GM12875 (cell line): ENCODE data around the gene PPT2.

Experiments
- H3K4me3 ChIP-seq: one replicate; pipeline ENCODE4 v1.5.1; 2011; ENCODE audit warnings: low read depth, low read length, control low read depth
- TF ChIP-seq, protein P1 (sequence below): IDR thresholded peaks from 2 replicates; pipeline ENCODE4 v1.5.1; 2011; ENCODE audit warnings: low read depth, mild to moderate bottlenecking, control low read depth, inconsistent platforms, low read length, moderate library complexity, borderline replicate concordance; ENCODE audit not compliant: insufficient read depth

Gene PPT2

DNA sequence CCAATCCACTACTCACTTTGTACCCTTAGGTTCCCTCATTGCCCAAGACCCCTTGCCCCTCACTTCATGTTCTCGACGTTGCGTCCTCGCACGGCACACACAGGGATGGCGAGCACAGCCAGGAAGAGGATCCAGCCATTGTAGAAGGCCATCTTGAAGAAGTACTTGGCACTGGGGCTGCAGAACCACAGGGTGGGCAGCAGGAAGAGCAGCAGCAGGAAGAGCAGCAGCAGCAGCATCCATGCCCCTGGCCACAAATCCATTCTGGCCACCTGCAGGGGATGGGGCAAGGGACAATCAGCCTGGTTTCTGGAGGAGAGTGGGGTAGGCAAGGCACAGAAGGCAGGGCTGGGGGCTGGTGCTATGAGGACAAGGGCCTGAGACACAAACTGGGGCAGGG is 17.3 kb downstream of the PPT2 start:
- TF ChIP-seq, protein P1, sequence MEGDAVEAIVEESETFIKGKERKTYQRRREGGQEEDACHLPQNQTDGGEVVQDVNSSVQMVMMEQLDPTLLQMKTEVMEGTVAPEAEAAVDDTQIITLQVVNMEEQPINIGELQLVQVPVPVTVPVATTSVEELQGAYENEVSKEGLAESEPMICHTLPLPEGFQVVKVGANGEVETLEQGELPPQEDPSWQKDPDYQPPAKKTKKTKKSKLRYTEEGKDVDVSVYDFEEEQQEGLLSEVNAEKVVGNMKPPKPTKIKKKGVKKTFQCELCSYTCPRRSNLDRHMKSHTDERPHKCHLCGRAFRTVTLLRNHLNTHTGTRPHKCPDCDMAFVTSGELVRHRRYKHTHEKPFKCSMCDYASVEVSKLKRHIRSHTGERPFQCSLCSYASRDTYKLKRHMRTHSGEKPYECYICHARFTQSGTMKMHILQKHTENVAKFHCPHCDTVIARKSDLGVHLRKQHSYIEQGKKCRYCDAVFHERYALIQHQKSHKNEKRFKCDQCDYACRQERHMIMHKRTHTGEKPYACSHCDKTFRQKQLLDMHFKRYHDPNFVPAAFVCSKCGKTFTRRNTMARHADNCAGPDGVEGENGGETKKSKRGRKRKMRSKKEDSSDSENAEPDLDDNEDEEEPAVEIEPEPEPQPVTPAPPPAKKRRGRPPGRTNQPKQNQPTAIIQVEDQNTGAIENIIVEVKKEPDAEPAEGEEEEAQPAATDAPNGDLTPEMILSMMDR: no peak
- no peak overlapping the region for H3K4me3 ChIP-seq

DNA sequence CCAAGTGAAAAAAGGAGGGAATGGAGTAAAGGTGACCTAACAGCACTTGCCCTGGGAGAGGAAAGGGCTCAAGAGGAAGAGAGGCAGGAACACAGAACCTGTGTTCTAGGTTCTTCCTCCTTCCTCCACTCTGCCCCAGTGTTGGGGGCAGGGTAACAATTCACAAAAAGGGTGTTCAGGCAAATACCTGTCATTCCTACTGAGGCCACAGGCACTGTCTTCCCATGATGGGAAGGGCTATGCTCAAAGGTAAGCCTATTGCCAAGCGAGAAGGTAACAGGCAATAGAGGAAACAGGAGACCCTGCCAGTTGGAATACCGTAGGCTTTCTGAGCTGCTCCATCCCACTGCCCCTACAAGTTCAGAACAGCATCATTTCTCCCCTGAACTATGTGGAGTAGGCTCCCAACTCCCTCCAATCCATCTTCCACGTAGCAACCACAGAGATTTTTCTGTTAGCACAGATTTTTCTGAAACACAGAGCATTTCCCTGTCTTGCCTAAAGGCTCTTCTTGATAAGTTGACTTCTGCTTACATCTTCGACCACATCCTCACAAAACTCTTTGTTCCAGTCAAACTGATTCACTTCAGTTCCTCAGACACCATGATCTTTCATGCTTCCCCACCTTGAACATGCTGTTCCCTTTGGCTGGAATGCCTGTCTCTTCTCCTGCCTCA is 19.2 kb downstream of the PPT2 start:
- H3K4me3 ChIP-seq: no peak overlapping the region
- TF ChIP-seq, protein P1: no peak

DNA sequence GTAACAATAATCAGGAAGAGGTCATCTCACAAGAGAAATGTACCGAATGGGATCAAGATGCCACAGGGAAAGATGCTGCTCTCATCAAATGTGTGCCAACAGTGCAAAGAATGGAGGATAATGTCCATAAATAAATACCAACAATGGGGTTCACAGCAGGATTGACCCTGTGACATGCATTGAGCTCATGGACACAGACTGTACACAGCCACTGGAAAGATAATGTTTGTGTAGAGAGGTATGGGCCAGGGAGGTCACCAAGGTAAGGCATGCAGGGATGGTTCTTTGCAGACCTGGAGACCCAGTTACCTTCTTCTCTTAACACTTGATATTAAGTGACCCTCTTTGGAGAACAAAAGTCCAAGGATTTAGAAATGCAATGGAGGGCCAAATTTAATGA is 20.5 kb downstream of the PPT2 start:
- TF ChIP-seq, protein P1: no peak
- no peak overlapping the region for H3K4me3 ChIP-seq

DNA sequence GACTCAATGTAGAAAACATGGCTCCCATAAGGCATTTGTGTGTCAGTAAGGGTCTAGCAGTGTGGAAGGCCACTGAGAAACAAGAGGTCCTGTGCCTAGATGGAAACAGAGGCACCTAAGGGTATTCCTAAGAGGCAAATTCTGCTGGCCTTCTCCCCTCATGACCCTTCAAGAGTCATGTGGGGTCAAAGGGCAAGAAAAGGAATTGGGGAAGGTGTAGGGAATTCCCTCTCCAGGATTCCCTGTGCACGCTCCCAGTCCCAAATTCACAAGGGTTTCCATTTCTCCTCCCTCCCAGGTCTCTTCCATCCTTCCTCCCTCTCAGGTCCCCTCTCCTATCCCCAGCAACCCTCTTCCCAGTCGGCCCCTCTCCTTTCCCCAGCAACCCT is 21.4 kb downstream of the PPT2 start:
- peak overlapping the region; percentile 68 for H3K4me3 ChIP-seq
- TF ChIP-seq, protein P1: no peak

DNA sequence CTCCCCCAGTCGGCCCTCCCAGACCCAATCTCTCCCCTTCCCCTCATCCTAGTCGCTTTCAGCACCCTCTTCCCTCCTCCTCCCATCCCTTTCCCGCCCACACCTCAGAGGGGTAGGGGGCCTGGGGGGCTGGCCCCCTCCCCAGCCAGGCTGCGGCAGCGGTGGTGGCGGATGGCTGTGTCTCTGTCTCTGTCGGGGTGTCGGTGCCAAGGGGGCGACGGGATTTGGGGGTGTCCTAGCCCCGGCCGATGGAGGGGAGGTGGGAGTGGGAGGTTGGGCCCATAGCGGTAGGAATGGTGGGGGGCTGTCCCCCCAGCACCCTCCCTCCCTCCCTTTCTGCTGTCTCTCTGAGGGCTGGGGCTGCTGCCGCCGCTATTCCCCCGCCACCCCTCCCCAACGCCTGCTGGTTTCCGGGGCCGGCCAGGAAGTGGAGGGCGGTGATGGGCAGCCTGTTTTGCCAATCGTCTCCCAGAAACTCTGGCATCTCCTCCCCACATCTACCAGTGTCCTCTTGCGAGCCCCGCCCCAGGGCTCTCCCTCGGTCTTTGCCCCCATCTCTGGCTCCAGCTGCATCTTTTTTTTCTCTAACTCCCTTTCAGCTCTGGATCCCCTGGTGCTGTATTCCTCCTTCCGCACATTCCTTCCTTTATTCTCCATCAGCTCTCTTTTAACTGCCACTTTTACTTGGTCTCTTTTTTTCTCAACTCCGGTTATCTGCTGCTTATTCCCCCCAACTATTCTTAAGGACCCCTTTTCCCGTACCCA is 22.0 kb downstream of the PPT2 start, which contains the start of gene AGPAT1:
Gene AGPAT1 (minus strand): TSS at position 374 of the 765 bp plus-strand sequence. CDS start 4,588 bp downstream, outside the sequence.
- TF ChIP-seq, protein P1: no peak

DNA sequence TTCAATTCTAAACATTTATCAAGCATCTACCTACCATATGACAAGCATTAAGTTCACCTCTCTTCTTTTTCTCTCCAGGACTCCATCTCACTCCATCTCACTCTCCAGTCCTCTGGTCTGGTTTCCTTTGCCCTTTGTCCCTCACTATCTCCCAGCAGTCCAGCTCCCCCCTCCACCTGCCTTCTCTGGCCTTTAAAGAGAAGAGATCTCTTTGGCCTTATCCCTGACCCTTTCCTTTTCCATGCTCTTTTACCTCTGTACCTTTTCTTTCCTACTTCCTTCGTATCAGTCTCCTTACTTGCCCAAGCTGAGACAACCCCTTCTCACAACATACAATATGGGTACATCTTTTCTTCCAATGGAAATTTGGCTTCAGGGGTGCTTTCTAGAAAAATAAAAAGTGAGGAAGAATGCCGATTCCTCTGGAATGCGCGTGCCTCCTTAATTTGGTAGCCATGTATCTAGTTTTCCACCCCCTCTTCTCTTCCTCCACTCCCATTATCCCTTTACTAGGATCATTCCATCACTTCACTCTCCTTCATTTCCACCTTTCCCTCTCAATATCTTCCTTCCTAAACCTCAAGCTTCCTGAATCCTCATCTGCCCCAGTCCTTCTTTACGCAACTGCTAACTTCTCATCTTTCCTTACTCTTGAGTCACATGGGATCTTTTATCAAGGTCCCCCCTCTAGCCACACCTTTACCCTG is 22.7 kb downstream of the PPT2 start:
- peak overlapping the region; percentile 51 for H3K4me3 ChIP-seq
- TF ChIP-seq, protein P1: no peak

More for the DNA sequence above, 22.0 kb downstream of the PPT2 start, which contains the start of gene AGPAT1:
- peak within 1 kb of the TSS; percentile 68 for H3K4me3 ChIP-seq
